NOMO-1 (cell line): Measurements from ENCODE around the gene IDH3B.

ENCODE experiments used
- DNase-seq, 2 experiments: peaks; one replicate each; lab custom pipeline; 2025; ENCODE audit not compliant: unreplicated experiment in 2 of 2; lab: John Stamatoyannopoulos, UW

IDH3B gene

DNA sequence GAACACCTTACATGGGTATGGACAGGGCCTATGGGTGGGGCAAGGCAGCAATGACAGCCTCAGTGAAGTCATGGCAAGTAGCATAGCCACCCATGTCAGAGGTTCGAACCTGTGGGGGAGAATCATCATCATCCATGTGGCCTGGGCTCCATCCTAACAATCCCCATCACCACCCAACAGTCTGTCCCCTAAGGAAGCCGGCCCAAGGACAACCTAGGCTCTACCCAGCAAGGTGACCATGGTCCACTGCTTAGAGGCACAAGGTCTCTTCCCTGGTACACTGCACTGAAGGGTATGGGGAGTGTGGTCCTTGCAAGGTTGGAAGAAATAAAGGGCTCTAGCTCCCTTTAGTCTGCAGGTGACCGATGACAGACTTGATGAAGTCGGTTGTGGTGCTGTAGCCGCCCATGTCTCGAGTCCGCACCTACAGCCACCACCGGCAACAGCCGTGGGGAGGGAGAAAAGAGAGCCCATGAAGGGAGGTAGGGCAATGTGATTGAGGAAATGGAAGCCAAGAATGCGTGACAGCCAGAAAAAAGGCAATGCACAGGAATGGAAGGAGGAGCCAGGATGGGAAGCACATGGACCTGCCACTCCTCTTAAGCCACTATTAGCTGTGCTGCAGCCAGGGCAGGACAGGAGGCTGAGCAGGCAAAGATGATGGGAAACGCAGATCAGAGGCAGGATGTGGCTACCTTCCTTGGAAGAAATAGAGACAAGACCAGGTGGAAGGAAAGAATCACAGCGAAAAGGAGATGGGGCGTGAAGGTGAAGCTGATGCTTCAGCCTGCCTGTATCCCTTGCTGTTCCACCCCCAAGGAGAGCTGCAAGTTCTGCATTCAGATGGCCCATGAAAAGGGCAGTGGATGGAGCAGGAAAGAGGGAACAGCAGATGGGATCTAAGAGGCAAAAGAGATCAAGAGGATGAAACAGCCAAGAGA is 5.3 kb downstream of the IDH3B start:
- DNase-seq: no peak

DNA sequence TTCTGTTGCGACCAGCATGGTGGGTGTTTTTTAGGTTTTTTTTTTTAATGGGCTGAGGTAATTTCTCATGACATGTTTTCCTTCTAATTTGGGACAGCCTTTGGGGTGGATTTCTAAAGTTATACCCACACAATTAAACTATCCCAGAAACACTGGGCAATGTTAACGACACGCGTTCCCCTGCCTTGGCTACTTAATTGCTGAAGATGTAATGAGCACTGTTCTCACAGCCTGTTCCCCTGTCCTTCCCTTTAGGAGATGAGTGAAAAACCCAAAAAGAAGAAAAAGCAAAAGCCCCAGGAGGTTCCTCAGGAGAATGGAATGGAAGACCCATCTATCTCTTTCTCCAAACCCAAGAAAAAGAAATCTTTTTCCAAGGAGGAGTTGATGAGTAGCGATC is 6.3 kb downstream of the IDH3B start:
- DNase-seq: no peak

DNA sequence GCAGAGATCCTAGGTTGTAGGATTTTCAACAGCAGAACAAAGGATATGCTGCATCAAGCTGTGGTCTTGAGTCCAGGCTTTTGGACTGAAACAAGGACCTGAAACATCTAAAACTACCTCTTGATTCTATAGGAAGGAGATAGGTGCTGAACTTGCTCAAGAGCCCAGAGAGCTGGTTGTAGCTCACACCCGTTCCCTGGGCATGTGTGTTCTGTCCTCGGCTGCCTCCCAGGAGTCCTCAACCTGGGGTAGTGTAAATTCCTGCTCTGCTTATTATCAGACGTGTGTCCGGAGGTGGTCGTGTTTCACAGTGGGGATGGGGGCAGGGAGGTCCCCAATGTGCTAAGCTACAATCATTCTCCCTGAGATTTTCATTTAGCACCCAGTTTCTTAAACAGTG is 6.8 kb downstream of the IDH3B start:
- DNase-seq: no peak

DNA sequence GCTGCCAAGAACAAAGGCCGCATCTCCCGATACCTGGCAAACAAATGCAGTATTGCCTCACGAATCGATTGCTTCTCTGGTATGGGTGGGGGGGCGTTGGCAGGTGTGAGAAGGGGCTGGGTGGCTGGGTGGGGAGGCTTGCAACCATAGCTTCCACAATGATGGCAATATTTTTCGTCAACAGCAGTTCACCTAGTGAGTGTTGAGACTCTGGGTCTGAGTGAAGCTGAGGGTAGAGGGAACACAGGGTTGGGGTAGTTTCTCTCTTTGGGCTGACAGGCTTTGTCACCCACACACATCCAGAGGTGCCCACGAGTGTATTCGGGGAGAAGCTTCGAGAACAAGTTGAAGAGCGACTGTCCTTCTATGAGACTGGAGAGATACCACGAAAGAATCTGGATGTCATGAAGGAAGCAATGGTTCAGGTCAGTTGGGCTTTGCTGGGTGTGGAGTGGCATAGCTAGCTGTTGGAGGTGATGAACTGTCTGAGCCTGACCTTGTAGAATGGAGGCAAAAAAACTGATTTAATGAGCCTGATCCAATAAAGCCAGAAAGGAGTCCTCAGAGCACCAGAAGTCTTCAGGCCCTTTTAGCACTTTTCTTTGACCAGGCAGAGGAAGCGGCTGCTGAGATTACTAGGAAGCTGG is 7.4 kb downstream of the IDH3B start:
- DNase-seq: no peak

DNA sequence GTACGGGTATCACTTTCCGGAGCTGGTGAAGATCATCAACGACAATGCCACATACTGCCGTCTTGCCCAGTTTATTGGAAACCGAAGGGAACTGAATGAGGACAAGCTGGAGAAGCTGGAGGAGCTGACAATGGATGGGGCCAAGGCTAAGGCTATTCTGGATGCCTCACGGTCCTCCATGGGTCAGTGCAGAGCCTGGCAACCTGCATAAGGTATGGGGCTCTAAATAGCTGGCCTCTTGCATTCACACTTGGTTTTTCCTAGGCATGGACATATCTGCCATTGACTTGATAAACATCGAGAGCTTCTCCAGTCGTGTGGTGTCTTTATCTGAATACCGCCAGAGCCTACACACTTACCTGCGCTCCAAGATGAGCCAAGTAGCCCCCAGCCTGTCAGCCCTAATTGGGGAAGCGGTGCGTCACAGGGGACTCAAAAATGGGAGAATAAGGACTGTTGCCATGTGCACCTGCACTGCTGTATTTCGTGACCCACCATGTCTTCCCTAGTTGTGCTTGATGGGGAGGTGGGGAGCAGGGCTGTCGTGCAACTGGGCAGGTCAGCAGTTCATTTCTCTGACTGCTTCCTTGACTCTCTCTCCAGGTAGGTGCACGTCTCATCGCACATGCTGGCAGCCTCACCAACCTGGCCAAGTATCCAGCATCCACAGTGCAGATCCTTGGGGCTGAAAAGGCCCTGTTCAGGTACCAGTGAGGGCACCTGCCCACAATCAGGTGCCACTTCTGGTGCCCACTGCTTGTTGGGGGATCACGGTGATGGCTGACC is 8.5 kb downstream of the IDH3B start:
- no peak for DNase-seq

DNA sequence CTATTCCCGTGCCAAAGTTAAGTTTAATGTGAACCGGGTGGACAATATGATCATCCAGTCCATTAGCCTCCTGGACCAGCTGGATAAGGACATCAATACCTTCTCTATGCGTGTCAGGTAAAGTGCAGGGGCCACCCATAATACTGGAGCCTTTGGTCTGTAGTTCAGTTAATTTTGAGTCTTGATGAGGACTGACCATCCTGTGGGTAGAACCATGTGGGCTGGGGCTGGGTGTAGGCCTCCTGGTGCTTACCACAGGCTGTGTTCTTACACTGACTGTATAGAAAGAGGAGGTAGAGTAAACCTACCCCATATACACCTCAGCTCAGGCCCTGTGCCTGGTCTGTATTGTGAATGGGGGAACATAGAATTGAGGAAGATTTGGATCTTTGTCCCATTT is 9.2 kb downstream of the IDH3B start:
- no peak for DNase-seq

DNA sequence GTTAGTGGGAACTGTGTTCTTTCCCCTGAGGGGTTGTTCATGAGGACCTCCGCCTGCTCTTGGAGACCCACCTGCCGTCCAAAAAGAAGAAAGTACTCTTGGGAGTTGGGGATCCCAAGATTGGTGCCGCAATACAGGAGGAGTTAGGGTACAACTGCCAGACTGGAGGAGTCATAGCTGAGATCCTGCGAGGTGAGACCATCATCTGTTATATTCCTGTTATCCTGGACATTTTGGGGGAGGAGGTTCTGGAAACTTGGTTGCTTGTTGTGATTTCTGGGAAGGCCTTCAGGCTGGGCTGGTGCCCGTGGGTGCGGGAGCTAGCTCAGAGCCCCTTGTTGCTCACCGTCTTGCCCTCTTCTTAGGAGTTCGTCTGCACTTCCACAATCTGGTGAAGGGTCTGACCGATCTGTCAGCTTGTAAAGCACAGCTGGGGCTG is 9.6 kb downstream of the IDH3B start:
- no peak for DNase-seq

DNA sequence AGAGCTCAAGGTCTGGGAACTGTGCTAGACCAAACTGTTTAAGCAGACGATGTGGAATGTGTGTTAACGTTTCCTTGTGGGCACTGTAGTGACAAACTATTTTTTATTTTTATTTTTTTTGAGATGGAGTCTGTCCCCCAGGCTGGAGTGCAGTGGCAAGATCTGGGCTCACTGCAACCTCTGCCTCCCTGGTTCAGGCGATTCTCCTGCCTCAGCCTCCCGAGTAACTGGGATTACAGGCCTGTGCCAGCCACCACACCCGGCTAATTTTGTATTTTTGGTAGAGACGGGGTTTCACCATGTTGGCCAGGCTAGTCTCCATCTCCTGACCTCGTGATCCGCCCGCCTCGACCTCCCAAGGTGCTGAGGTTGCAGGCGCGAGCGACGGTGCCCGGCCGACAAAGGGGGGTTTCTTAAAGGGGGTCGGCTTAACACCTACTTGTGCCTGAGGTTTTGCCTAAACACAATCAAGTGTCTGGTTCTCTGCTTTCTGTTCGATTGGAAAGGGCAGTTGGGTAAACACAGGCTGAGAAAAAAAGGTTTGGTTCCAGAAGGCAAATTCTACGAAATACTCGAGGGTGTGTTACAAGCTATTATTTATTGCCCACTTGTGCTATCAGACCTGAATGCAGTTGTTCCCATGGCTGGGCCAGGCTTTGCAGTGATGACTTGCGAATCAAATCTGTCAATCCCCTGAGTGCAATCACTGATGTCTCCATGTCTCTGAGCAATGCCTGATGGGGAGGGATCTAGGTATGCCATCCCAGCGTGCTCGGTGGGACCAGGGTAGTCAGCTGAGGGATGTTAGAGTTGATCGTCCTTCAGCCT is 10.2 kb downstream of the IDH3B start:
- no peak for DNase-seq

DNA sequence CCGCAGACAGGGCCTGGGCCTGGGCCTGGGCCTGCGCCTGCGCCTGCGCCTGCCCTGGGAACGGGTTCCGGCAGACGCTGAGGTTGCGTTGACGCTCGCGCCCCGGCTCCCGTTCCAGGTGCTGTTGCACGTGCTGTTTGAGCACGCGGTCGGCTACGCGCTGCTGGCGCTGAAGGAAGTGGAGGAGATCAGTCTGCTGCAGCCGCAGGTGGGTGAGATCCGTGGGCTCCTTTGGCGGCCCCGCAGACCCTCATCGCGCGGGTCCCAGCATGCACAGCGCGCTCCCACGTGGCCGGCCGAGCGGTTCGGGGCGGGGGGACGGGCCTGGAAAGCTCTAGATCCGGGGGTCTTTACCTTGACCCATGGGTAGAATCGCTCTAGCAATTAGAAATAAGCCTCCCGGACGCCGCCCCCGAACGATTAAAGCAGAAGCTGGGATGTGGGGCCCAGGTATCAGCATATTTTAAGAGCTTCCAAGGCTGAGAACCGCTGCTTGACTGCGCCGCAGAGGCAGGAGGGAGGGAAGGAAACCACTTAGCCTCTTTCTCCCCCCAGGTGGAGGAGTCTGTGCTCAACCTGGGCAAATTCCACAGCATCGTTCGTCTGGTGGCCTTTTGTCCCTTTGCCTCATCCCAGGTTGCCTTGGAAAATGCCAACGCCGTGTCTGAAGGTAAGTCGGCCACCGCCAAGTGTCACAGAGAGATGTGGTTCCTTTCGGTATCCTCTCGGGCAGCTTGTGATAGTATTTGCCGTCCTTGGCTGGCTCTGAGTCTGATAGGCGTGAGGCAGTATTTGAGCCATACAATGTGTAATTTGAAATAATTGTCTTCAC is 11.1 kb downstream of the IDH3B start:
- DNase-seq: peak in 1 of 2 experiments; percentile 34

DNA sequence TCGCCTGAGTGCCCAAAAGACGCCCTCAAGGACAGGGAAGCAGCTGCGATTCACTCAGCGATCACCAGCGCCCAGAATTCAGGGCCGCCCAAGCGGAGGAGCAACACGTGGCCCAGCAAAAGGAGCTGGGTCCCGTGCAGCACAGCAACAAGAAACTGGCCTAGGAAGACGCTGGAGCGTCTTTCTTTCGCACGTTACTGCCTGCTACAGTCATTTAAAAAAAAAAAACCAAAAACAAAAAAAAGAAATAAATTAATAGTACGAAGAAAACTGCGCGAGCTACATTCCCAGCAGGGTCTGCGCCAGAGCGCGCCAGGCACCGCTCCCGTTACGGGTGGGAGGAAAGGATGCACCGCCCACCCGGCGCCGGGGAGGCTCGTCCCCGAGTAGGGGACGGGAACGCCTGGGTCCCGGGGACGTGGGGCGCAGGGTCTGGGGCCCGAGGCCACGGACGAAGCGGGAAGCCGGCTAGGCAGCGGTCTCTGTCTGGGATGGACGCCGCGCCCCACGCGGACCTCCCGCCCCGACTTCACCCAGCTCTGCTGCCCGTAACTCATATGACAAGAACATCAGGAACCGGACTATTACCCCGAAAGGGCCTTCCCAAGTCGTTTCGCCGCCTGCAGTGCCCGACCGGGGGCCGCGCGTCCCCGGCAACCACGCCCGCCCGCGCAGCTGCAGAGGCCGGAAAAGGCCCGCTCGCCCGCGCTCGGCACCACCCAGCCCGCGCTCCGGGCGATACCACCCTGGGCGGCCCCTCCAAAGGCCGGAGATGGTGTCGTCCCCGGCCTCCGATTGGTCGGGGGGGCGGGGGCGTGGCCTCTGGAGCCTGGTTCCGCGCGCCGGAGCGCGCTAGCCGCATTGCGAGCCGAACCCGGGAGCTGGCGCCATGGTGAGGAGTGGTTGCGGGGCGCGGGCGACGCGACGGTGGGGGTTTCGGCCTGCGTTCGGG is 12.0 kb downstream of the IDH3B start, which contains the start of gene NOP56:
TSS of gene NOP56 (plus strand) at position 861 of the 952 bp plus-strand sequence. CDS start at position 890, 29 bp downstream.
- peak; percentile 81 to 89 for DNase-seq

DNA sequence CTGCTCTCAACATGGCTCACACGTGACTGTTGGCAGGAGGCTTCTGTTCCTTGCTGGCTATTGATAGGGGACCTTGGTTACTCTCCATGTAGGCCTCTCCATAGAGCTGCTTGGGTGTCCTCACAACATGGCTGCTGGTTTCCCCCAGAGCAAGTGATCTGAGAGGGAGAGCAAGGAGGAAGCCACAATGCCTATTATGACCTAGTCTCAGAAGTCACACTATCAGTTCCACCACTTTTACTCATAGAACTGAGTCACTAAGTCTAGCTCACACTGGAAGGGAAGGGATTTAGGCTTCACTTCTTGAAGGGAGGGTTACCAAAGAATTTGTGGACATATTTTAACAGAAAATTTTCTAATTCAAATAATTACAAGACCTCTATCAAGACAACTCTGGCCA is 20.3 kb downstream of the IDH3B start:
- no peak for DNase-seq

DNA sequence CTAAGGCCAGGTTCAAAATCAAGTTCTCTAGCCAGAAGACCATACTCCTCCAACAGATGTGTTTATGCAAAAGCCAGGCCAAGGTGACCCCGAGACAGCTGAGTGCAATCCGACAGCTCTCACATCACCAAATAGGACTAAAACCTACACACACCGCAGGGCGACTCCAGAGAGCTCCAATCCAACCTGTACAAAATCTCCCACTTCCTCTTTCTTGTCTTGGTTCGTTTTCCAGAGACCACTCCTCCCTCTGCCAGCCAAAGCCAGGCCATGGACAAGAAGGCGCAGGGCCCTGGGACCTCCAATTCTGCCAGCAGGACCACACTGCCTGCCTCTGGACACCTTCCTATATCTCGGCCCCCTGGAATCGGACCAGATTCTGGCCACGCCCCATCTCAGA is 23.1 kb downstream of the IDH3B start:
- no peak for DNase-seq

DNA sequence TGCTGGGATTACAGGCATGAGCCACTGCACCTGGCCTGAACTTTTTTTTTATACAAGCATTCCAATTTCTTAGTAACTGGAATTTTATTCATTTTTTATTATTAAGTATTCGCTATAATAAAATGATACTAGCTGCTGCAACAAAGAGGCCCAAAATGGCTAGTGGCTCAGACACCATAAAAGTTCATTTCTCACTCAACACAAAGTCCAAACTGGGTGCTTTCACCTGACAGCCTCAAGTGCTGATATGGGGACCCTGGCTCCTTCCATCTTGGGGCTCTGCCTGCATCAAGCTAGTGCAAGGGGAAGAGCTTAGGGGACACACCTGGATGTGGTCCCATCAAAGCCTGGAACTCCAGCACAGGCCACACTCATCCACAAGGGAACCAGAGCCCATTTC is 23.8 kb downstream of the IDH3B start:
- DNase-seq: no peak

DNA sequence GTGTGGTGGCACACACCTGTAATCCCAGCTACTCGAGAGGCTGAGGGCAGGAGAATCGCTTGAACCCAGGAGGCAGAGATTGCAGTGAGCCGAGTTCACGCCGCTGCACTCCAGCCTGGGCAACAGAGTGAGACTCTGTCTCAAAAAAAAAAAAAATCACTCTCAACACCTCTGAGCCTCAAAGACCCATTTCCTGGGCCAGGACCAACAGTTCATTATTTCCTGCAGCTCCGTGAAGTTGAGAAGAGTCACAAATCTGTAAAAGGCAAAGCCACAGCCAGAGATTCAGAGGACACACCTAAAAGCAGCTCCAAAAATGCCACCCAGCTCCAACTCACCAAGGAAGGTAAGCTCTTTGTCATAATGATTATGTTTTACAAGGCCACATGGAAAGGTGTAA is 26.8 kb downstream of the IDH3B start:
- DNase-seq: no peak

DNA sequence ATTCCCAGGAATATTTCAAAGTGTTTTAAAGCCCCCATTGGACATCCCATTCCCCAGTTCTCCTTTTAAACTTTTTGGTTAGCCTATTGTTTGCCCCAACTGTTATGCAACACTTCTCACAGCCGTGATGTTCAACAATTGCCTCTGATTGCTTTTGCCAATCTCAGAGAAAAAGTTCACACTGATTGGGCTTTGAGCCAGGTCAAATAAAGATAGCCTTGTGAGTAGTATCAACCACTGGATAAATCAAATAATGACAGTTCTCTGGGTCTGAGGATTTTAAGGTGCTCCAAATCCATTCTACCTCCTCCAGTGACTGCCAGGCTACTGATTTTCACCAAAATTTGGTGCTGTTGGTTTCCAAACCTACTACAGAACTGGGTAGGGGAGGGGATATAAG is 30.6 kb downstream of the IDH3B start:
- no peak for DNase-seq

DNA sequence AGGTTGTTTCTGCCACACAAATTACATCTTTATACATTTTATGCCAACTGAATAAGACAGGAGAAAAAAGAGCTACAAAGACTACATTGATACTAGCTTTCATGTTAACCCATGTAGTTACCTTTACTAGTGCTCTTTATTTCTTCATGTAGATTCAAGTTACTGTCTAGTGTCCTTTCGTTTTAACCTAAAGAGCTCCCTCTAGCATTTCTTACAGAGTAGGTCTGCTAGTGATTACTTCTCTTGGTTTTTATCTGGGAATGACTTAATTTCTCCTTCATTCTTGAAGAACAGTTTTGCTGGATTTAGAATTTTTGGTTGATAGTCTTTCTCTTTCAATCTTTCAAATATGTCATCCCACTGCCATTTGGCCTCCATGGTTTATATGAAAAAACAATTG is 32.8 kb downstream of the IDH3B start:
- DNase-seq: no peak

DNA sequence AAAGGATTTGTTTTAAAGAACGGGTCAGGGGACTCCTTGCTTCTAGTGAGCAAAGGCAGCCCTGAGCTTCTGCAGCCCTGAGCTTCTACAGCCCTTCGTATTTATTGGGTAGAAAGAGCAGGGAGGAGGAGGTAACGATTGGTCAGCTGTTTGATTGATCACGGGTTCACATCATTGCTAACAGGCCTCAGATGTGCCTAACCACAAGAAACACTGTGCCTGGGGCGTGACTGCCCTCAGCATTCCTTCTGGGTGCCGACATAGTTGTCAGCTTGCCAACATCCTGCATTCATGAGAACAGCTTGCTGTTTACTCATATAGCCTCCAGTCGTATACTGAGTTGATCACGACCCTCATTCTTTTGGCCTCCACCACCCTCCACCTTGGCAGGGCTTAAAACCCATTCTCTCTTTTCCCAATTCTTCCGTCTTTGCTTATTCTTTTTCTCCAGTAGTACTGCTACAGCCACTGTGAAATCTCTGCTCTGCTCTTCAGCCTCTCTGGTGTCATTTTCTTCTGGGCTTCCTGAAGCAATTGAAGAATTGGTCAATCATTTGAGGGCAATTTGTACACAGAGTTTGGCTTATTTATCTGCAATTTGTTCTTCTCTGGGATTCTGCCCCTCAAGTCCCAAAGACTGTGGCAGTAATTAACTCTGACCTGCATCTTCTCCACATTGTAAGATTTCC is 37.0 kb downstream of the IDH3B start:
- DNase-seq: no peak

DNA sequence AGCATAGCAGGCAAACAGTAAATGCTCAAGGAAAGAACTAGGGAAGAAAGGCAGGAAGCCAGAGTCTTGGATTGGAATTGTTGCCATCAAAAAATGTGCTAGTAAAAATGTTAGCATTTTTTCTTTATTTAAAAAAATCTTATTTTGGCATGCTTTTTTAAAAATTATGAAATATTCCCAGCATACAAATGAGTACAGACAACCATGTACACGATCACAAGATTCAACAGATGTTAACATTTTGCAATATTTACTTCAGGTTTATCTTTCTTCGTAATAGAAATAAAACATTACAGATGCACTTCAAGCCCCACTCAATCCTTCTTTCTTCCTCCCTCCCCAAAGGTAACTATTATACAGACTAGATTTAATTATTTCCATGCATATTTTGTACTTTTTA is 39.0 kb downstream of the IDH3B start:
- no peak for DNase-seq
